Right lobe of liver (tissue), 4 donors: Measurements from ENCODE around the gene KCNQ1.

Source experiments
- CTCF ChIP-seq, 4 donors: fragments of 200-600 bp in 3 of 4; fragments of 450-650 bp in 1 of 4; IDR thresholded peaks; one replicate each; pipeline versions ENCODE4 v1.5.1 to v1.8.0; 2016 to 2022; ENCODE audit warnings: antibody characterized with exemption in 4 of 4, mild to moderate bottlenecking in 2 of 4
- POLR2A ChIP-seq: fragments of 450-650 bp; IDR thresholded peaks from one replicate; pipeline ENCODE4 v1.6.1; 2017; ENCODE audit warnings: antibody characterized with exemption, mild to moderate bottlenecking
- donor health status: DM: no; HTN: no; CAD: no.
- donor health status: DM: no; HTN: no; CAD: no.
- donor health status: DM: no; HTN: yes; CAD: no.

GRCh38 chr11:2465202-2466068, 20.6 kb downstream of the KCNQ1 start:
- no peak for TF ChIP-seq CTCF (IDR thresholded peaks at IDR 0.05)
- TF ChIP-seq POLR2A: no peak
